K562 (cell line): ENCODE measurements around the gene CD93. TPM values are rescaled to one million over a fixed set of nuclear protein-coding genes. Genes with fewer than 3 reads are reported as not detected.
A peak's percentile ranks its signal among the peaks of the same experiment; 100 is the strongest.

ENCODE experiments used
- ATAC-seq: fragments of 200-7000 bp; cut with Tn5 transposase; 3 replicates; pipeline ENCODE4 v1.9.1; 2020; ENCODE audit warnings: moderate library complexity
- BruUV-seq: library from RNA; stranded (reverse); fragments of 400-500 nt; replicated peaks from 2 replicates; lab custom pipeline; 2021; lab: Mats Ljungman, UMichigan
- CTCF ChIA-PET: fragments of 300-600 bp; formaldehyde crosslinking; extraction: SDS; loops from one replicate; lab custom pipeline; 2021; ENCODE audit warnings: low intra/inter-chr PET ratio; lab: Yijun Ruan, JAX
- POLR2A ChIA-PET: fragments of 300-600, 350-650 bp; sonication (Branson Sonifier 250); formaldehyde crosslinking; extraction: SDS; loops from one replicate; lab custom pipeline; 2021; ENCODE audit warnings: antibody characterized with exemption, inconsistent platforms; lab: Yijun Ruan, JAX
- DNase-seq, 4 experiments: peaks; one replicate each; pipeline versions ENCODE4 v3.0.0 to v3.0.0-alpha.2; 2011 to 2018; ENCODE audit warnings: low spot score in 3 of 4, mixed read lengths in 3 of 4; ENCODE audit errors: extremely low read depth in 1 of 4
- FAIRE-seq: peaks from 2 replicates; lab custom pipeline; 2011; peaks lifted over from hg19 to GRCh38; lab: Jason Lieb, UNC
- H2AFZ ChIP-seq: 2 replicates; pipeline ENCODE4 v1.6.0; 2011; ENCODE audit warnings: low read depth, low read length, control low read depth, inconsistent platforms
- H3K27ac ChIP-seq: fragments of 200-600 bp; 3 replicates; pipeline ENCODE4 v1.8.0; 2011; ENCODE audit warnings: low read depth, mild to moderate bottlenecking, control low read depth, inconsistent platforms, low read length, moderate library complexity, mixed read lengths; ENCODE audit errors: extremely low read depth
- H3K27me3 ChIP-seq, 2 experiments: fragments of 300-600 bp in 1 of 2; 2 replicates in 1 of 2; 3 replicates in 1 of 2; pipeline versions ENCODE4 v1.6.0 to v1.8.0; 2011; ENCODE audit warnings: inconsistent platforms in 2 of 2, low read length in 2 of 2, mild to moderate bottlenecking in 1 of 2, mixed read lengths in 1 of 2, moderate library complexity in 1 of 2; ENCODE audit not compliant: control insufficient read depth in 2 of 2, insufficient read depth in 2 of 2
- H3K36me3 ChIP-seq: fragments of 300-600 bp; 3 replicates; pipeline ENCODE4 v1.8.0; 2011; ENCODE audit warnings: mild to moderate bottlenecking, low read length, inconsistent platforms; ENCODE audit not compliant: control insufficient read depth, insufficient read depth
- H3K4me1 ChIP-seq, 2 experiments: fragments of 200-600 bp in 1 of 2; replicated peaks in 1 of 2; 2 replicates in 1 of 2; 3 replicates in 1 of 2; pipeline versions ENCODE4 v1.5.1 to v1.8.0; 2011; ENCODE audit warnings: inconsistent platforms in 2 of 2, low read length in 2 of 2, mild to moderate bottlenecking in 1 of 2, mixed read lengths in 1 of 2, moderate library complexity in 1 of 2; ENCODE audit not compliant: control insufficient read depth in 2 of 2, insufficient read depth in 2 of 2
- H3K4me2 ChIP-seq: 2 replicates; pipeline ENCODE4 v1.6.1; 2011; ENCODE audit warnings: low read length, control low read depth, inconsistent platforms, mixed read lengths; ENCODE audit not compliant: insufficient read depth
- H3K4me3 ChIP-seq: fragments of 200-600 bp; sonication (generic), shearing (Covaris generic); 2 replicates; pipeline ENCODE4 v1.5.1; 2016; ENCODE audit warnings: control low read depth, inconsistent platforms
- H3K79me2 ChIP-seq: fragments of 200-600 bp; 3 replicates; pipeline ENCODE4 v1.8.0; 2011; ENCODE audit warnings: low read length, inconsistent platforms; ENCODE audit not compliant: control insufficient read depth, insufficient read depth
- H3K9ac ChIP-seq, 2 experiments: 2 replicates each; pipeline versions ENCODE4 v1.6.0 to v1.6.1; 2011; ENCODE audit warnings: low read depth in 2 of 2, low read length in 2 of 2, control low read depth in 1 of 2, inconsistent platforms in 1 of 2, mild to moderate bottlenecking in 1 of 2, mixed read lengths in 1 of 2; ENCODE audit not compliant: insufficient read depth in 1 of 2
- H3K9me1 ChIP-seq: one replicate; pipeline ENCODE4 v1.6.0; 2011; ENCODE audit warnings: inconsistent platforms, mild to moderate bottlenecking, low read length, moderate library complexity; ENCODE audit not compliant: control insufficient read depth, insufficient read depth
- H3K9me3 ChIP-seq: replicated peaks from 2 replicates; pipeline ENCODE4 v1.5.1; 2011; ENCODE audit warnings: low read depth, low read length, inconsistent platforms; ENCODE audit not compliant: control insufficient read depth, insufficient read depth
- H4K20me1 ChIP-seq: replicated peaks from 2 replicates; pipeline ENCODE4 v1.6.1; 2011; ENCODE audit warnings: low read length, inconsistent platforms, mixed read lengths; ENCODE audit not compliant: control insufficient read depth, insufficient read depth
- ATF3 ChIP-seq, 2 experiments: fragments of 450-650 bp in 1 of 2; sonication (generic) in 1 of 2; formaldehyde crosslinking in 1 of 2; IDR thresholded peaks in 1 of 2; conservative IDR thresholded peaks in 1 of 2; 2 replicates each; pipeline versions ENCODE4 v1.6.1 to v1.8.1; 2016 to 2023; ENCODE audit warnings: mild to moderate bottlenecking in 2 of 2, moderate library complexity in 2 of 2, inconsistent platforms in 1 of 2, missing genetic modification reagents in 1 of 2
- CHD4 ChIP-seq: fragments of 200-600 bp; sonication (generic); IDR thresholded peaks from 3 replicates; pipeline ENCODE4 v1.6.1; 2012; ENCODE audit warnings: low read depth, mild to moderate bottlenecking, mixed read lengths, low read length, inconsistent platforms; ENCODE audit not compliant: insufficient read depth, insufficient replicate concordance, poor library complexity, severe bottlenecking
- FOXM1 ChIP-seq, 2 experiments: fragments of 450-650 bp in 1 of 2; sonication (generic) in 1 of 2; formaldehyde crosslinking in 1 of 2; IDR thresholded peaks; 2 replicates each; pipeline versions ENCODE4 v1.6.1 to v1.9.0; 2017 to 2022; ENCODE audit warnings: low read depth in 2 of 2, mild to moderate bottlenecking in 2 of 2, missing genetic modification reagents in 1 of 2, moderate library complexity in 1 of 2
- PHTF2 ChIP-seq: fragments of 250-450 bp; sonication (Bioruptor Pico); IDR thresholded peaks from 2 replicates; pipeline ENCODE4 v1.5.0; 2021; ENCODE audit warnings: mild to moderate bottlenecking
- SIRT6 ChIP-seq: IDR thresholded peaks from one replicate; pipeline ENCODE4 v1.6.1; 2012; ENCODE audit warnings: low read depth, mild to moderate bottlenecking, control low read depth, inconsistent platforms, low read length, moderate library complexity
- SMAD3 ChIP-seq: fragments of 450-650 bp; formaldehyde crosslinking; conservative IDR thresholded peaks from 2 replicates; pipeline ENCODE4 v1.4.0; 2020; ENCODE audit warnings: mild to moderate bottlenecking
- ZNF253 ChIP-seq: fragments of 250-450 bp; sonication (Bioruptor Pico); conservative IDR thresholded peaks from 2 replicates; pipeline ENCODE4 v1.6.1; 2021; ENCODE audit warnings: mild to moderate bottlenecking
- WGBS: fragments of 100-300 bp; shearing (Covaris generic); methylation state at CpG from one replicate; pipeline ENCODE4 v1.1.6; 2016; ENCODE audit warnings: low coverage, mixed read lengths; ENCODE audit not compliant: insufficient coverage; ENCODE audit errors: missing lambda C conversion rate; 5-methylcytosine and 5-hydroxymethylcytosine counted together
- in situ Hi-C: fragments of 300-500 bp; cut with MboI; formaldehyde crosslinking; loops from 4 replicates; pipeline ENCODE4 v1.15.0; 2018; ENCODE audit warnings: inconsistent platforms, mixed read lengths
- intact Hi-C: fragments of 100-400 bp; cut with micrococcal nuclease; formaldehyde crosslinking; loops from 2 replicates; pipeline ENCODE4 v1.14.2; 2022
- polyA plus RNA-seq, 8 experiments: library from polyadenylated mRNA; depleted of rRNA in 4 of 8; stranded (reverse) in 5 of 8; unstranded in 3 of 8; fragments of >200 nt; fragmentation: Nextera tagmentation in 2 of 8; fragmentation: Illumina TruSeq in 1 of 8; extraction: Ambion mirVana in 2 of 8; extraction: Trizol in 1 of 8; gene quantifications; 2 replicates each; pipeline versions ENCODE4 v1.2.1 to v1.2.3, GENCODE V29; 2011 to 2014; ENCODE audit warnings: inconsistent platforms in 1 of 8, missing spikeins in 1 of 8
- total RNA-seq, 7 experiments: library from RNA; depleted of rRNA in 6 of 7; stranded (reverse); fragments of >200 nt in 6 of 7; fragmentation: Illumina TruSeq in 2 of 7; extraction: Trizol in 2 of 7; gene quantifications; 2 replicates each; pipeline versions ENCODE4 v1.2.1 to v1.2.3, GENCODE V29; 2011 to 2021; ENCODE audit warnings: low replicate concordance in 1 of 7

Gene CD93
- total and polyA plus RNA-seq, 9 of the 15 experiments (the other 6 are each of a cell fraction or from before 2014, with no cell fraction given) = 0.03 to 0.20 (median 0.05) TPM

- 0 out of 3 replicates have a peak, but pooled peaks have one; percentile 7 for ATAC-seq
- CTCF ChIA-PET = no interaction called here
- POLR2A ChIA-PET = interaction anchor here (0.8 to 2.0 kb wide), 4 partner anchors 12 to 27 kb away, joined by 3 to 6 read pairs (median 4); no protein-coding TSS in a partner anchor
- FAIRE-seq = no peak
- Histone ChIP-seq H3K9ac (peak overlapping the region in 1 of 2 experiments; percentile 77; a peak in 2 of 4 replicates), H3K9me1 (no peaks in the 10 kb centered on the region), H3K79me2 (no peaks in the 10 kb centered on the region), H3K27ac (no peak overlapping the region), H3K36me3 (no peaks in the 10 kb centered on the region), H3K4me1 (peaks cover 36 to 46% of the 10 kb centered on the region in 2 experiments), H3K9me3 (no peaks in the 10 kb centered on the region), H3K4me3 (no peak overlapping the region), H3K27me3 (no peaks in the 10 kb centered on the region), H3K4me2 (no peak overlapping the region), H2AFZ (no peak overlapping the region), H4K20me1 (no peaks in the 10 kb centered on the region)
- TF ChIP-seq ZNF253 (CRISPR knock-in tag) = no peak
- no peak for TF ChIP-seq CHD4
- TF ChIP-seq SIRT6 = no peak
- no peak for TF ChIP-seq SMAD3 (CRISPR knock-in tag)
- no peak for TF ChIP-seq PHTF2 (CRISPR knock-in tag)
- TF ChIP-seq FOXM1 (IDR thresholded peaks at IDR 0.05; ENCODE audit: low read depth) = no peak
- no peak for TF ChIP-seq FOXM1 (CRISPR knock-in tag; IDR thresholded peaks at IDR 0.05; ENCODE audit: low read depth)
- 0 out of 2 replicates have a peak, but pooled peaks have one; percentile 15 for TF ChIP-seq ATF3 (IDR thresholded peaks at IDR 0.05)
- TF ChIP-seq ATF3 (CRISPR knock-in tag; conservative IDR thresholded peaks at IDR 0.05) = no peak
- in situ Hi-C loops = no loop called here
- DNase-seq = no peak
- BruUV-seq = no TSS peak
- intact Hi-C loops = no loop called here
- whole genome bisulfite sequencing = 52% methylated on average over 7 of the region's 10 CpGs
These were observed 30.4 kb upstream of the CD93 start for GRCh38 chr20:23116311-23117089.
